A673 (cell line): ENCODE measurements around the gene PPP1R3F. TPM values are rescaled to one million over a fixed set of nuclear protein-coding genes. Genes with fewer than 3 reads are reported as not detected.

Source experiments
- BruUV-seq: library from RNA; stranded (reverse); fragments of 400-500 nt; replicated peaks from 2 replicates; lab custom pipeline; 2021; lab: Mats Ljungman, UMichigan
- CTCF ChIA-PET: fragments of 300-600 bp; sonication (Branson Sonifier 250); formaldehyde crosslinking; loops from one replicate; lab custom pipeline; 2022; ENCODE audit warnings: antibody characterized with exemption; lab: Charles Lee
- POLR2A ChIA-PET: fragments of 300-600 bp; sonication (Branson Sonifier 250); formaldehyde crosslinking; loops from one replicate; lab custom pipeline; 2022; ENCODE audit warnings: antibody characterized with exemption; ENCODE audit not compliant: low non-redundant PET; lab: Charles Lee
- DNase-seq: peaks from one replicate; pipeline ENCODE4 v3.0.0-alpha.2; 2015; ENCODE audit warnings: low spot score
- H3K27ac ChIP-seq: fragments of 200-600 bp; sonication (generic); 2 replicates; pipeline ENCODE4 v1.5.1; 2016; ENCODE audit warnings: mixed run types, low read depth, mild to moderate bottlenecking, mixed read lengths, antibody characterized with exemption, low read length; ENCODE audit not compliant: poor library complexity, severe bottlenecking
- H3K27me3 ChIP-seq: fragments of 200-600 bp; sonication (generic); replicated peaks from 2 replicates; pipeline ENCODE4 v1.6.1; 2017; ENCODE audit warnings: mixed run types, low read depth, mild to moderate bottlenecking, mixed read lengths, antibody characterized with exemption, low read length; ENCODE audit not compliant: insufficient read depth, poor library complexity
- H3K36me3 ChIP-seq: fragments of 200-600 bp; sonication (generic); 2 replicates; pipeline ENCODE4 v1.6.1; 2016; ENCODE audit warnings: mixed run types, mild to moderate bottlenecking, mixed read lengths, antibody characterized with exemption, low read length; ENCODE audit not compliant: insufficient read depth, poor library complexity, severe bottlenecking
- H3K4me1 ChIP-seq: fragments of 200-600 bp; sonication (generic); 2 replicates; pipeline ENCODE4 v1.6.1; 2017; ENCODE audit warnings: mixed run types, mild to moderate bottlenecking, mixed read lengths, antibody characterized with exemption, low read length; ENCODE audit not compliant: insufficient read depth, poor library complexity, severe bottlenecking
- H3K4me3 ChIP-seq: fragments of 200-600 bp; sonication (generic); 2 replicates; pipeline ENCODE4 v1.5.1; 2016; ENCODE audit warnings: low read depth, mixed run types, mild to moderate bottlenecking, mixed read lengths, low read length; ENCODE audit not compliant: poor library complexity, severe bottlenecking
- H3K9me3 ChIP-seq: fragments of 200-600 bp; sonication (generic); 2 replicates; pipeline ENCODE4 v1.6.1; 2016; ENCODE audit warnings: mixed run types, low read depth, mild to moderate bottlenecking, mixed read lengths, antibody characterized with exemption, low read length; ENCODE audit not compliant: poor library complexity, severe bottlenecking
- CTCF ChIP-seq: fragments of 300-800, 200-600 bp; sonication (generic); conservative IDR thresholded peaks from 2 replicates; pipeline ENCODE4 v1.5.1; 2017; ENCODE audit warnings: low read depth, mild to moderate bottlenecking, antibody characterized with exemption, low read length, moderate library complexity, mixed read lengths
- EZH2 ChIP-seq: fragments of 200-600 bp; sonication (generic); IDR thresholded peaks from 2 replicates; pipeline ENCODE4 v1.6.1; 2017; ENCODE audit warnings: borderline replicate concordance, low read depth, mild to moderate bottlenecking, mixed read lengths, antibody characterized with exemption, low read length; ENCODE audit not compliant: poor library complexity, severe bottlenecking
- intact Hi-C: fragments of 100-400 bp; cut with micrococcal nuclease; formaldehyde crosslinking; loops from one replicate; pipeline ENCODE4 v1.10.0; 2022; ENCODE audit not compliant: unreplicated experiment
- total RNA-seq: library from RNA; stranded (reverse); gene quantifications from 2 replicates; pipeline ENCODE4 v1.2.3, GENCODE V29; 2021

PPP1R3F gene
- total RNA-seq, 1 experiment from 2014 or later, result 12.3 TPM

GRCh38 chrX:49286581-49286980 lies 17.0 kb downstream of the PPP1R3F start:
- H3K27me3 ChIP-seq, result no peaks in the 10 kb centered on the region
- no peak overlapping the region for H3K4me3 ChIP-seq
- ChIA-PET POLR2A (no interaction called here), CTCF (interaction anchor here (0.6 kb wide), 1 partner anchor 8 kb away, joined by 8 read pairs; no protein-coding TSS in a partner anchor)
- no peaks in the 10 kb centered on the region for H3K4me1 ChIP-seq
- no peak overlapping the region for H3K27ac ChIP-seq
- no peak for DNase-seq
- no peaks in the 10 kb centered on the region for H3K36me3 ChIP-seq
- intact Hi-C loops, result no loop called here
- TF ChIP-seq CTCF (no peak), EZH2 (no peak)
- no TSS peak for BruUV-seq
- H3K9me3 ChIP-seq, result no peaks in the 10 kb centered on the region

- CTCF ChIA-PET, result no interaction called here
Observed at GRCh38 chrX:49287665-49288064, 18.1 kb downstream of the PPP1R3F start.

GRCh38 chrX:49290215-49290614 lies 20.6 kb downstream of the PPP1R3F start:
- BruUV-seq, result no TSS peak
- intact Hi-C loops, result no loop called here
- Histone ChIP-seq H3K36me3 (no peaks in the 10 kb centered on the region), H3K4me1 (no peaks in the 10 kb centered on the region), H3K27me3 (no peaks in the 10 kb centered on the region), H3K9me3 (no peaks in the 10 kb centered on the region), H3K27ac (no peak overlapping the region), H3K4me3 (no peak overlapping the region)
- TF ChIP-seq CTCF, result no peak
- no peak for TF ChIP-seq EZH2
- DNase-seq, result no peak
- CTCF ChIA-PET, result no interaction called here
- POLR2A ChIA-PET, result no interaction called here

More at GRCh38 chrX:49287665-49288064, 18.1 kb downstream of the PPP1R3F start:
- BruUV-seq, result no TSS peak
- Histone ChIP-seq H3K36me3 (no peaks in the 10 kb centered on the region), H3K27ac (no peak overlapping the region), H3K4me3 (no peak overlapping the region), H3K9me3 (no peaks in the 10 kb centered on the region), H3K4me1 (no peaks in the 10 kb centered on the region), H3K27me3 (no peaks in the 10 kb centered on the region)
- no peak for DNase-seq
- intact Hi-C loops, result no loop called here
- TF ChIP-seq EZH2 (no peak), CTCF (no peak)
- POLR2A ChIA-PET, result no interaction called here
